WI38 (cell line): ENCODE data around the gene COL4A1.

Source experiments
- H3K4me3 ChIP-seq: 2 replicates; pipeline ENCODE4 v1.5.1; 2011; ENCODE audit warnings: low read depth, mild to moderate bottlenecking, control low read depth, low read length
- CTCF ChIP-seq: IDR thresholded peaks from 2 replicates; pipeline ENCODE4 v1.5.1; 2012; ENCODE audit warnings: low read depth, mild to moderate bottlenecking, control low read depth, low read length

COL4A1 gene

GRCh38 chr13:110280231-110280813 lies 26.6 kb downstream of the COL4A1 start:
- no peak overlapping the region for H3K4me3 ChIP-seq
- no peak for TF ChIP-seq CTCF

- H3K4me3 ChIP-seq, result no peak overlapping the region
- no peak for TF ChIP-seq CTCF
These were observed 27.3 kb downstream of the COL4A1 start for GRCh38 chr13:110279684-110280083.

GRCh38 chr13:110278859-110279258 lies 28.1 kb downstream of the COL4A1 start:
- H3K4me3 ChIP-seq, result no peak overlapping the region
- no peak for TF ChIP-seq CTCF

GRCh38 chr13:110277357-110277975 lies 29.5 kb downstream of the COL4A1 start:
- no peak overlapping the region for H3K4me3 ChIP-seq
- TF ChIP-seq CTCF, result no peak

GRCh38 chr13:110276553-110276950 lies 30.4 kb downstream of the COL4A1 start:
- no peak overlapping the region for H3K4me3 ChIP-seq
- TF ChIP-seq CTCF, result no peak

- H3K4me3 ChIP-seq, result no peak overlapping the region
- no peak for TF ChIP-seq CTCF
These were observed 30.9 kb downstream of the COL4A1 start for GRCh38 chr13:110275931-110276552.

- no peak for TF ChIP-seq CTCF
- H3K4me3 ChIP-seq, result no peak overlapping the region
These were observed 32.3 kb downstream of the COL4A1 start for GRCh38 chr13:110274687-110275086.
